Suprapubic skin (tissue), 4 donors: Measurements from ENCODE around the gene EDA. TPM values are rescaled to one million over a fixed set of nuclear protein-coding genes. Genes with fewer than 3 reads are reported as not detected.

Experiments
- DNase-seq, 2 donors: peaks; one replicate each; pipeline ENCODE4 v3.0.0-alpha.2; 2019; ENCODE audit warnings: low spot score in 2 of 2
- H3K27ac ChIP-seq: fragments of 200-600 bp; sonication (generic); one replicate; pipeline ENCODE4 v1.5.1; 2019
- H3K27me3 ChIP-seq: fragments of 200-600 bp; sonication (generic); one replicate; pipeline ENCODE4 v1.5.1; 2019
- H3K36me3 ChIP-seq: fragments of 200-600 bp; sonication (generic); one replicate; pipeline ENCODE4 v1.5.1; 2019
- H3K4me1 ChIP-seq: fragments of 200-600 bp; sonication (generic); one replicate; pipeline ENCODE4 v1.5.1; 2019
- H3K4me3 ChIP-seq: fragments of 200-600 bp; sonication (generic); one replicate; pipeline ENCODE4 v1.5.1; 2019; ENCODE audit warnings: mild to moderate bottlenecking
- H3K9me3 ChIP-seq: fragments of 200-600 bp; sonication (generic); one replicate; pipeline ENCODE4 v1.5.1; 2019
- CTCF ChIP-seq, 2 donors: fragments of 200-600 bp in 1 of 2; fragments of 450-650 bp in 1 of 2; sonication (generic) in 1 of 2; IDR thresholded peaks; one replicate each; pipeline ENCODE4 v1.5.1; 2016 to 2019; ENCODE audit warnings: antibody characterized with exemption in 2 of 2, mild to moderate bottlenecking in 1 of 2, moderate library complexity in 1 of 2
- EP300 ChIP-seq: sonication (generic); formaldehyde crosslinking; IDR thresholded peaks from one replicate; pipeline ENCODE4 v1.6.1; 2017; ENCODE audit warnings: antibody characterized with exemption
- POLR2A ChIP-seq, 2 donors: fragments of 450-650 bp; IDR thresholded peaks; one replicate each; pipeline ENCODE4 v1.6.1; 2017; ENCODE audit warnings: antibody characterized with exemption in 2 of 2, mild to moderate bottlenecking in 2 of 2, moderate library complexity in 2 of 2
- POLR2AphosphoS5 ChIP-seq, 3 donors: sonication (generic); formaldehyde crosslinking; IDR thresholded peaks; one replicate each; pipeline ENCODE4 v1.6.1; 2017; ENCODE audit warnings: antibody characterized with exemption in 3 of 3
- WGBS: methylation state at CpG from one replicate; pipeline ENCODE4 v1.1.5; 2018; 5-methylcytosine and 5-hydroxymethylcytosine counted together
- total RNA-seq, 4 donors: library from RNA; depleted of rRNA; stranded (reverse); fragments of >200 nt; gene quantifications; one replicate each; pipeline ENCODE4 v1.1.0, GENCODE V29; 2016

The EDA gene
- total RNA-seq, 4 donors from 2014 or later = 5.6 to 10.9 (median 7.5) TPM

- H3K4me3 ChIP-seq = no peak overlapping the region
- no peak for DNase-seq
- TF ChIP-seq POLR2A (IDR thresholded peaks at IDR 0.05) = no peak
- no peak for TF ChIP-seq CTCF (IDR thresholded peaks at IDR 0.05)
- no peak for TF ChIP-seq EP300
- TF ChIP-seq POLR2AphosphoS5 (IDR thresholded peaks at IDR 0.05) = no peak
- no peaks in the 10 kb centered on the region for H3K27me3 ChIP-seq
- no peaks in the 10 kb centered on the region for H3K36me3 ChIP-seq
- no peaks in the 10 kb centered on the region for H3K9me3 ChIP-seq
- H3K4me1 ChIP-seq = no peaks in the 10 kb centered on the region
- WGBS = 58% methylated on average over 11 of the region's 11 CpGs
- no peak overlapping the region for H3K27ac ChIP-seq
Observed at GRCh38 chrX:70087857-70088630, 472.1 kb downstream of the EDA start.

GRCh38 chrX:70088751-70089150 lies 472.8 kb downstream of the EDA start:
- Histone ChIP-seq H3K36me3 (no peaks in the 10 kb centered on the region), H3K9me3 (no peaks in the 10 kb centered on the region), H3K4me3 (no peak overlapping the region), H3K27me3 (no peaks in the 10 kb centered on the region), H3K4me1 (no peaks in the 10 kb centered on the region), H3K27ac (no peak overlapping the region)
- no peak for DNase-seq
- TF ChIP-seq POLR2AphosphoS5 (IDR thresholded peaks at IDR 0.05) (no peak), POLR2A (IDR thresholded peaks at IDR 0.05) (no peak), EP300 (no peak), CTCF (IDR thresholded peaks at IDR 0.05) (no peak)

Other genes starting within 250 kb of the EDA start
- gene NALF2, start 111.8 kb upstream of the EDA start, total RNA-seq = under 1 TPM in 1 of 4 donors, not detected in 3; 0.10 TPM